DOHH2 (cell line): ENCODE results near the gene CSPG5.

Experiments used
- H3F3A ChIP-seq: fragments of 200-600 bp; sonication (generic), shearing (Covaris generic); 2 replicates; pipeline ENCODE4 v1.6.0; 2016; ENCODE audit warnings: antibody characterized with exemption, mild to moderate bottlenecking; ENCODE audit not compliant: control insufficient read depth, insufficient read depth
- H3K27ac ChIP-seq: fragments of 200-600 bp; sonication (generic); 2 replicates; pipeline ENCODE4 v1.5.1; 2014; ENCODE audit warnings: low read depth, mild to moderate bottlenecking, low read length, moderate library complexity
- H3K27me3 ChIP-seq: fragments of 200-600 bp; sonication (generic); 2 replicates; pipeline ENCODE4 v1.6.1; 2014; ENCODE audit warnings: mild to moderate bottlenecking, low read length, mixed read lengths; ENCODE audit not compliant: control insufficient read depth
- H3K36me3 ChIP-seq: fragments of 200-600 bp; sonication (generic); 2 replicates; pipeline ENCODE4 v1.6.1; 2014; ENCODE audit warnings: mild to moderate bottlenecking, low read length, moderate library complexity, mixed read lengths; ENCODE audit not compliant: control insufficient read depth
- H3K4me1 ChIP-seq: fragments of 200-600 bp; sonication (generic); 2 replicates; pipeline ENCODE4 v1.6.1; 2014; ENCODE audit warnings: mild to moderate bottlenecking, low read length, mixed read lengths; ENCODE audit not compliant: control insufficient read depth
- H3K4me2 ChIP-seq: fragments of 200-600 bp; sonication (generic); 2 replicates; pipeline ENCODE4 v1.6.0; 2014; ENCODE audit warnings: mild to moderate bottlenecking, low read length, moderate library complexity
- H3K4me3 ChIP-seq: fragments of 200-600 bp; sonication (generic); 2 replicates; pipeline ENCODE4 v1.5.1; 2014; ENCODE audit warnings: mild to moderate bottlenecking, low read length, mixed read lengths
- H3K79me2 ChIP-seq: fragments of 200-600 bp; sonication (generic); 2 replicates; pipeline ENCODE4 v1.6.1; 2014; ENCODE audit warnings: mild to moderate bottlenecking, low read length, mixed read lengths; ENCODE audit not compliant: control insufficient read depth
- H3K9me2 ChIP-seq: fragments of 200-600 bp; sonication (generic); replicated peaks from 2 replicates; pipeline ENCODE4 v1.6.1; 2014; ENCODE audit warnings: mild to moderate bottlenecking, low read length, mixed read lengths; ENCODE audit not compliant: control insufficient read depth
- H3K9me3 ChIP-seq: fragments of 200-600 bp; sonication (generic); 2 replicates; pipeline ENCODE4 v1.6.1; 2014; ENCODE audit warnings: antibody characterized with exemption, low read length, mixed read lengths; ENCODE audit not compliant: control insufficient read depth, insufficient read depth
- H4K20me1 ChIP-seq: fragments of 200-600 bp; sonication (generic); 2 replicates; pipeline ENCODE4 v1.6.0; 2014; ENCODE audit warnings: low read depth, mild to moderate bottlenecking, antibody characterized with exemption, low read length, moderate library complexity; ENCODE audit not compliant: control insufficient read depth, insufficient read depth
- CTCF ChIP-seq: fragments of 200-600 bp; sonication (generic); IDR thresholded peaks from one replicate; pipeline ENCODE4 v1.5.1; 2014; ENCODE audit warnings: antibody characterized with exemption, mild to moderate bottlenecking, low read depth, low read length; ENCODE audit not compliant: poor library complexity, severe bottlenecking
- EZH2phosphoT487 ChIP-seq: fragments of 200-600 bp; sonication (generic); IDR thresholded peaks from 2 replicates; pipeline ENCODE4 v1.6.1; 2017; ENCODE audit warnings: borderline replicate concordance, mild to moderate bottlenecking, antibody characterized with exemption, low read length, moderate library complexity, mixed read lengths

The CSPG5 gene

GRCh38 chr3:47542471-47543173 lies 36.0 kb downstream of the CSPG5 start:
- Histone ChIP-seq H3K79me2 (no peaks in the 10 kb centered on the region), H3K4me1 (no peaks in the 10 kb centered on the region), H3K27me3 (peaks cover 13% of the 10 kb centered on the region), H3K36me3 (no peaks in the 10 kb centered on the region), H3K4me2 (no peak overlapping the region), H3K4me3 (no peak overlapping the region), H3K9me3 (no peaks in the 10 kb centered on the region), H3F3A (no peaks in the 10 kb centered on the region), H3K27ac (no peak overlapping the region), H4K20me1 (no peaks in the 10 kb centered on the region), H3K9me2 (no peaks in the 10 kb centered on the region)
- TF ChIP-seq CTCF (no peak), EZH2phosphoT487 (no peak)

GRCh38 chr3:47541583-47542108 lies 37.0 kb downstream of the CSPG5 start:
- no peaks in the 10 kb centered on the region for H3F3A ChIP-seq
- H3K4me1 ChIP-seq = no peaks in the 10 kb centered on the region
- no peaks in the 10 kb centered on the region for H3K9me2 ChIP-seq
- no peaks in the 10 kb centered on the region for H3K79me2 ChIP-seq
- peaks cover 13% of the 10 kb centered on the region for H3K27me3 ChIP-seq
- H4K20me1 ChIP-seq = no peaks in the 10 kb centered on the region
- no peaks in the 10 kb centered on the region for H3K9me3 ChIP-seq
- no peak overlapping the region for H3K4me2 ChIP-seq
- H3K36me3 ChIP-seq = no peaks in the 10 kb centered on the region
- no peak overlapping the region for H3K27ac ChIP-seq
- TF ChIP-seq CTCF (no peak), EZH2phosphoT487 (no peak)
- H3K4me3 ChIP-seq = no peak overlapping the region

GRCh38 chr3:47540281-47540680 lies 38.4 kb downstream of the CSPG5 start:
- no peak for TF ChIP-seq CTCF
- no peak for TF ChIP-seq EZH2phosphoT487
- H3K79me2 ChIP-seq = no peaks in the 10 kb centered on the region
- peaks cover 13% of the 10 kb centered on the region for H3K27me3 ChIP-seq
- H3K9me2 ChIP-seq = no peaks in the 10 kb centered on the region
- H3F3A ChIP-seq = no peaks in the 10 kb centered on the region
- no peak overlapping the region for H3K27ac ChIP-seq
- H3K4me3 ChIP-seq = no peak overlapping the region
- no peaks in the 10 kb centered on the region for H4K20me1 ChIP-seq
- H3K4me1 ChIP-seq = no peaks in the 10 kb centered on the region
- no peaks in the 10 kb centered on the region for H3K36me3 ChIP-seq
- no peaks in the 10 kb centered on the region for H3K9me3 ChIP-seq
- H3K4me2 ChIP-seq = no peak overlapping the region
